MM.1S (cell line): Measurements from ENCODE around the gene TMPRSS9.

Experiments used
- CTCF ChIP-seq: fragments of 300-600 bp; sonication (generic); IDR thresholded peaks from 2 replicates; pipeline ENCODE4 v1.5.1; 2016; ENCODE audit warnings: antibody characterized with exemption, low read length, mixed read lengths
- EZH2 ChIP-seq: fragments of 300-600 bp; sonication (generic); optimal IDR thresholded peaks from 2 replicates; pipeline ENCODE3; 2017; ENCODE audit warnings: low read depth, mild to moderate bottlenecking, antibody characterized with exemption, low read length, mixed read lengths
- EZH2phosphoT487 ChIP-seq: fragments of 300-600 bp; sonication (generic); IDR thresholded peaks from 2 replicates; pipeline ENCODE4 v1.6.1; 2018; ENCODE audit warnings: antibody characterized with exemption, low read length

- TF ChIP-seq CTCF (no peak), EZH2phosphoT487 (no peak), EZH2 (no peak)
Observed at GRCh38 chr19:2408247-2408646, 48.2 kb downstream of the TMPRSS9 start.
